CD14-positive monocyte (primary cell): ENCODE measurements around the gene DBF4. TPM values are rescaled to one million over a fixed set of nuclear protein-coding genes. Genes with fewer than 3 reads are reported as not detected.

ENCODE experiments used
- DNase-seq, 3 donors: peaks; one replicate each; pipeline ENCODE4 v3.0.0-alpha.2; 2011 to 2022
- H2AFZ ChIP-seq: 2 replicates; pipeline ENCODE4 v1.6.0; 2012; ENCODE audit warnings: mild to moderate bottlenecking, low read depth, low read length, inconsistent platforms; ENCODE audit not compliant: insufficient read depth, poor library complexity, severe bottlenecking
- H3K27ac ChIP-seq, 2 donors: 1 replicate in 1 of 2; 2 replicates in 1 of 2; pipeline ENCODE4 v1.5.1; 2012 to 2013; ENCODE audit warnings: low read length in 2 of 2, control low read depth in 1 of 2, inconsistent platforms in 1 of 2, low read depth in 1 of 2, mild to moderate bottlenecking in 1 of 2
- H3K27me3 ChIP-seq, 2 donors: one replicate each; pipeline versions ENCODE4 v1.6.0 to v1.6.1; 2011 to 2013; ENCODE audit warnings: low read length in 2 of 2; ENCODE audit not compliant: control insufficient read depth in 2 of 2, insufficient read depth in 2 of 2
- H3K36me3 ChIP-seq, 2 donors: replicated peaks in 1 of 2; 1 replicate in 1 of 2; 2 replicates in 1 of 2; pipeline versions ENCODE4 v1.5.1 to v1.6.1; 2012 to 2013; ENCODE audit warnings: low read length in 2 of 2, control low read depth in 1 of 2, inconsistent platforms in 1 of 2, mild to moderate bottlenecking in 1 of 2; ENCODE audit not compliant: insufficient read depth in 2 of 2, control insufficient read depth in 1 of 2
- H3K4me1 ChIP-seq, 2 donors: 1 replicate in 1 of 2; 2 replicates in 1 of 2; pipeline versions ENCODE4 v1.5.1 to v1.6.1; 2012 to 2013; ENCODE audit warnings: low read length in 2 of 2, control low read depth in 1 of 2, inconsistent platforms in 1 of 2, mild to moderate bottlenecking in 1 of 2, moderate library complexity in 1 of 2; ENCODE audit not compliant: insufficient read depth in 2 of 2, control insufficient read depth in 1 of 2
- H3K4me2 ChIP-seq: replicated peaks from 2 replicates; pipeline ENCODE3; 2012; ENCODE audit warnings: low read length, moderate library complexity, mild to moderate bottlenecking; ENCODE audit not compliant: poor library complexity, severe bottlenecking; ENCODE audit errors: extremely low read depth
- H3K4me3 ChIP-seq, 3 experiments: fragments of 200-600 bp in 1 of 3; sonication (generic) in 1 of 3; replicated peaks in 1 of 3; 1 replicate in 2 of 3; 2 replicates in 1 of 3; pipeline ENCODE4 v1.5.1; 2011 to 2013; ENCODE audit warnings: low read length in 3 of 3, mild to moderate bottlenecking in 3 of 3, control low read depth in 2 of 3, low read depth in 2 of 3, inconsistent platforms in 1 of 3, moderate library complexity in 1 of 3
- H3K79me2 ChIP-seq: 2 replicates; pipeline ENCODE4 v1.6.0; 2012; ENCODE audit warnings: mild to moderate bottlenecking, control low read depth, inconsistent platforms, low read length, moderate library complexity; ENCODE audit not compliant: insufficient read depth
- H3K9ac ChIP-seq: 2 replicates; pipeline ENCODE4 v1.6.0; 2017; ENCODE audit warnings: low read length, mild to moderate bottlenecking; ENCODE audit not compliant: insufficient read depth, poor library complexity, severe bottlenecking
- H3K9me3 ChIP-seq, 2 donors: replicated peaks in 1 of 2; 1 replicate in 1 of 2; 2 replicates in 1 of 2; pipeline versions ENCODE4 v1.5.1 to v1.6.1; 2012 to 2013; ENCODE audit warnings: low read length in 2 of 2, control low read depth in 1 of 2; ENCODE audit not compliant: control insufficient read depth in 1 of 2, insufficient read depth in 1 of 2
- H4K20me1 ChIP-seq: 2 replicates; pipeline ENCODE4 v1.6.0; 2012; ENCODE audit warnings: mild to moderate bottlenecking, low read length, control low read depth, moderate library complexity; ENCODE audit not compliant: insufficient read depth
- H3K27ac Mint-ChIP-seq, 7 donors: one replicate each; pipeline ENCODE4 v1.8.0; 2020; ENCODE audit warnings: mild to moderate bottlenecking in 7 of 7, mixed read lengths in 7 of 7, moderate library complexity in 6 of 7, inconsistent platforms in 2 of 7
- H3K27me3 Mint-ChIP-seq, 3 donors: one replicate each; pipeline ENCODE4 v1.8.0; 2021 to 2022; ENCODE audit warnings: low read depth in 3 of 3, mild to moderate bottlenecking in 3 of 3, mixed read lengths in 3 of 3, moderate library complexity in 3 of 3, inconsistent platforms in 1 of 3
- H3K36me3 Mint-ChIP-seq, 2 donors: one replicate each; pipeline ENCODE4 v1.8.0; 2020; ENCODE audit warnings: mixed read lengths in 2 of 2, inconsistent platforms in 1 of 2, mild to moderate bottlenecking in 1 of 2
- H3K4me1 Mint-ChIP-seq: one replicate; pipeline ENCODE4 v1.8.0; 2020; ENCODE audit warnings: mild to moderate bottlenecking, mixed read lengths
- H3K4me3 Mint-ChIP-seq, 2 donors: one replicate each; pipeline ENCODE4 v1.8.0; 2020; ENCODE audit warnings: mild to moderate bottlenecking in 2 of 2, mixed read lengths in 2 of 2, moderate library complexity in 1 of 2
- H3K9me3 Mint-ChIP-seq, 7 donors: one replicate each; pipeline ENCODE4 v1.8.0; 2020 to 2022; ENCODE audit warnings: mixed read lengths in 7 of 7, mild to moderate bottlenecking in 6 of 7, moderate library complexity in 6 of 7, inconsistent platforms in 2 of 7
- WGBS: methylation state at CpG from one replicate; pipeline ENCODE4 v1.1.5; 2013; ENCODE audit warnings: missing lambda C conversion rate; ENCODE audit not compliant: insufficient coverage; 5-methylcytosine and 5-hydroxymethylcytosine counted together
- intact Hi-C, 2 donors: fragments of 100-400 bp; cut with micrococcal nuclease; formaldehyde crosslinking; loops; one replicate each; pipeline versions ENCODE4 v1.15.0 to v1.15.1; 2023
- polyA plus RNA-seq, 3 donors: library from polyadenylated mRNA; depleted of rRNA in 1 of 3; unstranded in 2 of 3; stranded (reverse) in 1 of 3; fragments of 300-500 nt in 2 of 3; fragments of >200 nt in 1 of 3; fragmentation: Illumina TruSeq in 2 of 3; gene quantifications; 1 replicate in 2 of 3; 2 replicates in 1 of 3; pipeline ENCODE4 v1.2.3, GENCODE V29; 2012 to 2021
- TF ChIP-seq, protein P1 (sequence below): fragments of 200-600 bp; IDR thresholded peaks from one replicate; pipeline ENCODE4 v1.8.0; 2022; ENCODE audit warnings: antibody characterized with exemption, mild to moderate bottlenecking

Gene DBF4
- polyA plus RNA-seq, 3 donors: 2.6 to 7.3 (median 6.7) TPM

DNA sequence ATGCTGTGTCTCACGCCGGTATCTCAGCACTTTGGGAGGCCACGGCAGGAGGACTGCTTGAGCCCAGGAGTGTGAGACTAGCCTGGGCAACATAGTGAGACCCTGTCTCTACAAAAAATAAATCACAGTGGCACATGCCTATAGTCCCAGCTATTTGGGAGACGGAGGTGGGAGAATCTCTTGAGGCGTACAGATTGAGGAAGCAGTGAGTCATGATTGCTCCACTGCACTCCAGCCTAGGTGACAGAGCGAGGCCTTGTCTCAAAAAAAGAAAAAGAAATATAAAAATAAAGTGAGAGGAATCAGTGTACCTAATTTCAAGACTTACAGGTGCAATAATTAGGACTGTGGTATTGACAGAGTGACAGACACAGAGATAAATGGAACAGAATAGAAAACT lies 24.0 kb upstream of the DBF4 start:
- H3K4me2 ChIP-seq: no peak overlapping the region
- H3K36me3 ChIP-seq: peaks cover 39 to 56% of the 10 kb centered on the region in 2 donors

DNA sequence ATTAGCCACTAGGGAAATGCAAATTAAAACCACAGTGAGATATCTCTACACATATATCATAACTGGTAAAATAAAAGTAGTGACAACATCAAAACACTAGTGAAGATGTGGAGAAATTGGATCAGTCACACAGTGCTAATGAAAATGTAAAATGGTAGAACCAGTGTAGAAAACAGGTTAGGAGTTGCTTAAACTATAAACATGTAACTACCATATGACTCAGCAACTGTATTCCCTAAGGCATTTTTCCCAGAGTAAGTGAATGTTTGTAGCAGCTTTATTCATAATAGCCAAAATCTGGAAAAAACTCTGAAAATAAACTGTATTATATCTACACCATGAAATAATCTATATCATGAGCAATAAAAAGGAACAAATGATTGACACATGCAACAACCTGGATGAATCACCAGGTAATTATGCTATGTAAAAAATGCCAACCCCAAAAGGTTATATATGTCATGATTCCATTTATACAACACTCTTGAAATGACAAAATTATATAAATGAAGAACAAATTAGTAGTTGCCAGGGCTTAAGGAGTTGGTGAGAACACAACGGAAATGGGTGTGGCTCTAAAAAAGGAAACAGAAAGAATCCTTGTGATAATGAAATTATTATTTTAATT lies 22.9 kb upstream of the DBF4 start:
- Mint-ChIP-seq H3K36me3 (peaks cover 47 to 68% of the 10 kb centered on the region in 2 donors), H3K27ac (peak overlapping the region in 2 of 7 donors; percentile 44 to 70), H3K4me1 (peaks cover 38% of the 10 kb centered on the region), H3K9me3 (peaks cover 0 to 5% (median 3%) of the 10 kb centered on the region in 7 donors), H3K4me3 (no peak overlapping the region), H3K27me3 (no peaks in the 10 kb centered on the region)
- DNase-seq: no peak
- peak overlapping the region in 1 of 2 donors; percentile 48 for H3K27ac ChIP-seq
- H3K27me3 ChIP-seq: no peaks in the 10 kb centered on the region
- no peak overlapping the region for H3K9ac ChIP-seq
- peaks cover 44 to 62% of the 10 kb centered on the region in 2 donors for H3K36me3 ChIP-seq
- peaks cover 31% of the 10 kb centered on the region for H4K20me1 ChIP-seq
- no CpG with 5 or more reads among the region's 1 CpG for WGBS
- no peaks in the 10 kb centered on the region for H3K9me3 ChIP-seq
- H3K4me2 ChIP-seq: no peak overlapping the region
- H2AFZ ChIP-seq: no peak overlapping the region
- H3K4me3 ChIP-seq: no peak overlapping the region
- TF ChIP-seq, protein P1, sequence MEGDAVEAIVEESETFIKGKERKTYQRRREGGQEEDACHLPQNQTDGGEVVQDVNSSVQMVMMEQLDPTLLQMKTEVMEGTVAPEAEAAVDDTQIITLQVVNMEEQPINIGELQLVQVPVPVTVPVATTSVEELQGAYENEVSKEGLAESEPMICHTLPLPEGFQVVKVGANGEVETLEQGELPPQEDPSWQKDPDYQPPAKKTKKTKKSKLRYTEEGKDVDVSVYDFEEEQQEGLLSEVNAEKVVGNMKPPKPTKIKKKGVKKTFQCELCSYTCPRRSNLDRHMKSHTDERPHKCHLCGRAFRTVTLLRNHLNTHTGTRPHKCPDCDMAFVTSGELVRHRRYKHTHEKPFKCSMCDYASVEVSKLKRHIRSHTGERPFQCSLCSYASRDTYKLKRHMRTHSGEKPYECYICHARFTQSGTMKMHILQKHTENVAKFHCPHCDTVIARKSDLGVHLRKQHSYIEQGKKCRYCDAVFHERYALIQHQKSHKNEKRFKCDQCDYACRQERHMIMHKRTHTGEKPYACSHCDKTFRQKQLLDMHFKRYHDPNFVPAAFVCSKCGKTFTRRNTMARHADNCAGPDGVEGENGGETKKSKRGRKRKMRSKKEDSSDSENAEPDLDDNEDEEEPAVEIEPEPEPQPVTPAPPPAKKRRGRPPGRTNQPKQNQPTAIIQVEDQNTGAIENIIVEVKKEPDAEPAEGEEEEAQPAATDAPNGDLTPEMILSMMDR: no peak
- peaks cover 23 to 35% of the 10 kb centered on the region in 2 donors for H3K4me1 ChIP-seq
- intact Hi-C loops: no loop called here
- H3K79me2 ChIP-seq: peaks cover 37% of the 10 kb centered on the region

More for the DNA sequence above, 24.0 kb upstream of the DBF4 start:
- Mint-ChIP-seq H3K27ac (peak overlapping the region; percentile 37 to 82 (median 70)), H3K36me3 (peaks cover 39 to 60% of the 10 kb centered on the region in 2 donors), H3K27me3 (no peaks in the 10 kb centered on the region), H3K4me3 (no peak overlapping the region), H3K9me3 (no peaks in the 10 kb centered on the region), H3K4me1 (peaks cover 33% of the 10 kb centered on the region)
- H3K9me3 ChIP-seq: no peaks in the 10 kb centered on the region
- peak overlapping the region; percentile 9 to 44 for H3K27ac ChIP-seq
- H3K9ac ChIP-seq: no peak overlapping the region
- no peak overlapping the region for H3K4me3 ChIP-seq
- WGBS: 100% methylated on average over 3 of the region's 6 CpGs
- peaks cover 37% of the 10 kb centered on the region for H3K79me2 ChIP-seq
- TF ChIP-seq, protein P1: no peak
- H3K27me3 ChIP-seq: no peaks in the 10 kb centered on the region
- peak; percentile 51 to 80 (median 70) for DNase-seq
- H4K20me1 ChIP-seq: peaks cover 31% of the 10 kb centered on the region
- no peak overlapping the region for H2AFZ ChIP-seq
- intact Hi-C loops: no loop called here
- H3K4me1 ChIP-seq: peaks cover 19 to 31% of the 10 kb centered on the region in 2 donors
